ENCODE data around the gene RALGDS.

The RALGDS gene

DNA sequence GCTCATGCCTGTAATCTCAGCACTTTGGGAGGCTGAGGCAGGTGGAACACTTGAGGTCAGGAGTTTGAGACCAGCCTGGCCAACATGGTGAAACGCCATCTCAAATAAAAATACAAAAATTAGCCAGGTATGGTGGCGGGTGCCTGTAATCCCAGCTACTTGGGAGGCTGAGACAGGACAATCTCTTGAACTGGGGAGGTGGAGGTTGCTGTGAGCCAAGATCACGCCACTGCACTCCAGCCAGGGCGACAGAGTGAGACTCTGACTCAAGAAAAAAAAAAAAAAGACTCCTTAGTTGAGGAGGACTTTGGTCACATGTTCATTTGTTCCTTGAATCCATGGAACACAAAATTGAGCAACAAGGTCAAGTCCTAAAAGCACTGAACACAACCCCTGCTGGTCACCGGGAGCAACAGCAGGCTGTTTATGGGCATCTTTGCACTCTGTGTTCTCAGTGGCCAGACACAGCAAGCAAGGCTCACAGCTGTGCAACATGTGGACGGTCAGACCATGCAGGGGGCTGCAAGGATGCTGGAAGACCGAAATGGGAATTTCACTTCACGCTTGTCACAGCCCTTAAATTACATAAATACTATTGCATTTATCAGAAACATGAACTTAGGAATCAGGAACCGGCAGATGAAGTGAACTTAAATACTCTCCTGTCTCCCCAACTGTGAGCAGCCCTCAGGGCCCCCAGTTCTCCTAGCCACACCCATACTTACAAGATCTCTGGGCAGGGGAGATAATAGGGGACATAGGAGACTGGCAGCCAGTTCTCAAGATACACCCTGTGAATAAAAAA lies 39.9 kb upstream of the RALGDS start:
- TF ChIP-seq, protein P1, sequence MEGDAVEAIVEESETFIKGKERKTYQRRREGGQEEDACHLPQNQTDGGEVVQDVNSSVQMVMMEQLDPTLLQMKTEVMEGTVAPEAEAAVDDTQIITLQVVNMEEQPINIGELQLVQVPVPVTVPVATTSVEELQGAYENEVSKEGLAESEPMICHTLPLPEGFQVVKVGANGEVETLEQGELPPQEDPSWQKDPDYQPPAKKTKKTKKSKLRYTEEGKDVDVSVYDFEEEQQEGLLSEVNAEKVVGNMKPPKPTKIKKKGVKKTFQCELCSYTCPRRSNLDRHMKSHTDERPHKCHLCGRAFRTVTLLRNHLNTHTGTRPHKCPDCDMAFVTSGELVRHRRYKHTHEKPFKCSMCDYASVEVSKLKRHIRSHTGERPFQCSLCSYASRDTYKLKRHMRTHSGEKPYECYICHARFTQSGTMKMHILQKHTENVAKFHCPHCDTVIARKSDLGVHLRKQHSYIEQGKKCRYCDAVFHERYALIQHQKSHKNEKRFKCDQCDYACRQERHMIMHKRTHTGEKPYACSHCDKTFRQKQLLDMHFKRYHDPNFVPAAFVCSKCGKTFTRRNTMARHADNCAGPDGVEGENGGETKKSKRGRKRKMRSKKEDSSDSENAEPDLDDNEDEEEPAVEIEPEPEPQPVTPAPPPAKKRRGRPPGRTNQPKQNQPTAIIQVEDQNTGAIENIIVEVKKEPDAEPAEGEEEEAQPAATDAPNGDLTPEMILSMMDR (IDR thresholded peaks at IDR 0.05; ENCODE audit: insufficient read depth, low read depth, low read length, missing control alignments) = peak; percentile 79
- DNase-seq (ENCODE audit: low read depth) = peak; percentile 69
- no peak overlapping the region for H3K4me3 ChIP-seq (ENCODE audit: low read length)

DNA sequence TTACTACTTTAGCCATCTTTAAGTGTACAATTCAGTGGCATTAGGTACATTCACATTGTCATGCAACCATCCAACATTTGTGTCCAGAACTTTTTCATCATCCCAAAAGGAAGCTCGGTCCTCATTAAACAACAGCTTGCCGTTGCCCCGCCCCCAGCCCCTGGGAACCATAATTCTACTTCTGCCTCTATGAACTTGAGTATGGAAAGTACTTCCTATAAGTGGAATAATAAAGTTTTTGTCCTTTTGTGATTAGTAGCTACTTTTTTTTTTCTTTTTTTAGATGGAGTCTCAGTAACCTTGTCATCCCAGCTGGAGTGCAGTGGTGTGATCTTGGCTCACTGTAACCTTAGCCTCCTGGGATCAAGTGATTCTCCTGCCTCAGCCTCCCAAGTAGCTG lies 37.7 kb upstream of the RALGDS start:
- TF ChIP-seq, protein P1 (IDR thresholded peaks at IDR 0.05; ENCODE audit: insufficient read depth, low read depth, low read length, missing control alignments) = no peak
- no peak for DNase-seq (ENCODE audit: low read depth)
- H3K4me3 ChIP-seq (ENCODE audit: low read length) = no peak overlapping the region

DNA sequence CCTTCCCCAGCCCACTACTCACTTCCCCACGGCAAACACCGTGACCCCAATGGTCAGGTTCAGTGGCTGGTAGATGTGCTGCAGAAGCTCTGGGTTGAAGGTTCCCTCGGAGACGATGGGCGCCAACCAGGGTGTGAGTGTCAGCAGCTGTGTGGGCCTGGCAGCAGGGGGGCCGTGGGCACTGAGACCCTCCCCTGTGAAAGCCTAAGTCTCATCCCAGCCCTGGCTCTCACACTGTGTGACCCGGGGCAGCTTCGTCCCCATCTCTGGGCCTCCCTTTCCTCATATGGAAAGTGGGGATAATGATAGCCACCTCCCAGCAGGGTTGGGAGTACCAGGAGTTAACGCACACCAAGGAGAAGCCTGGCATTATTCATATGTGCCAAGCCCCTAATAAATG lies 34.1 kb upstream of the RALGDS start:
- H3K4me3 ChIP-seq (ENCODE audit: low read length) = no peak overlapping the region
- DNase-seq (ENCODE audit: low read depth) = no peak
- TF ChIP-seq, protein P1 (IDR thresholded peaks at IDR 0.05; ENCODE audit: insufficient read depth, low read depth, low read length, missing control alignments) = no peak

DNA sequence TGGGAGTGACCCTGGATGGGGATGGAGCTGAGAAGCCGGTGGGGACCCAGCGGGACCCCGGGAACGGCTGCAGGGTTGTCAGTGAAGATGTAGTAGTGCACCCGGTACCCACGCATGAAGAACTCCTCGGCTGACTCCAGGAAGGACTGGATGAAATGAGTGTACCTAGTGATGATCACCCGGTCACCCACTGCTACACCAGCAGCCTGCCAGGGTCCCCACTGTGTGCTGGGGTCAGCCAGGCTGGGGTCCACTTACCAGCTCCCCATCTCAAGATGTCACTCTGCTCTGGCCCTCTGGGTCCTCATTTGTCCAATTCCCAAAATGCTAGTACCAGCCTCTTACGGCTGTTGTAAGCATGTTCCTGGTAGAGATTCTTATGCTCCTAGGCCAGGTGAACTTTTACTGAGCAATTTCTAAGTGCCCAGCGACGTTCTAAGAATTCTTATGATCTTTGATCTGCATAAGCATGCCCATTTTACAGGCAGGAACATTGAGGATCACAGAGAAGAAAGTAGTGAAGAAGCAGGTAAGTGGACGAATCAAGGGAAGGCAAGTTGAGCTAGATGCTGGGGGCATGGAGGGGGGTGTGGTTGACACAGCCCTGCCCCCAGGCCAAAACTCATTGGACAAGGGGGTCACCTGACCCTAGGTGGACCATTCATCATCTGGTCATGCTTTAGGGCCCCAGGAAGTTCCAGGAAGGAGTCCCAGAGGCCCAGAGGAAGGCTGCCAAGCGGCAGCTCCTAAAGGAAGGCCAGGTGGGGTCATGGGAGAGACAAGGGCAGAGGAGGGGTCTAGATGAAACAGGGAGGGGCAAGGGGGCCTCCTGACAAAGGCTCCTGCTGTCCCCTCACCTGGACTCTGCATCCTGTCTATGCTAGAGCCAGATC lies 33.3 kb upstream of the RALGDS start:
- TF ChIP-seq, protein P1 (IDR thresholded peaks at IDR 0.05; ENCODE audit: insufficient read depth, low read depth, low read length, missing control alignments) = no peak
- H3K4me3 ChIP-seq (ENCODE audit: low read length) = no peak overlapping the region
- no peak for DNase-seq (ENCODE audit: low read depth)

DNA sequence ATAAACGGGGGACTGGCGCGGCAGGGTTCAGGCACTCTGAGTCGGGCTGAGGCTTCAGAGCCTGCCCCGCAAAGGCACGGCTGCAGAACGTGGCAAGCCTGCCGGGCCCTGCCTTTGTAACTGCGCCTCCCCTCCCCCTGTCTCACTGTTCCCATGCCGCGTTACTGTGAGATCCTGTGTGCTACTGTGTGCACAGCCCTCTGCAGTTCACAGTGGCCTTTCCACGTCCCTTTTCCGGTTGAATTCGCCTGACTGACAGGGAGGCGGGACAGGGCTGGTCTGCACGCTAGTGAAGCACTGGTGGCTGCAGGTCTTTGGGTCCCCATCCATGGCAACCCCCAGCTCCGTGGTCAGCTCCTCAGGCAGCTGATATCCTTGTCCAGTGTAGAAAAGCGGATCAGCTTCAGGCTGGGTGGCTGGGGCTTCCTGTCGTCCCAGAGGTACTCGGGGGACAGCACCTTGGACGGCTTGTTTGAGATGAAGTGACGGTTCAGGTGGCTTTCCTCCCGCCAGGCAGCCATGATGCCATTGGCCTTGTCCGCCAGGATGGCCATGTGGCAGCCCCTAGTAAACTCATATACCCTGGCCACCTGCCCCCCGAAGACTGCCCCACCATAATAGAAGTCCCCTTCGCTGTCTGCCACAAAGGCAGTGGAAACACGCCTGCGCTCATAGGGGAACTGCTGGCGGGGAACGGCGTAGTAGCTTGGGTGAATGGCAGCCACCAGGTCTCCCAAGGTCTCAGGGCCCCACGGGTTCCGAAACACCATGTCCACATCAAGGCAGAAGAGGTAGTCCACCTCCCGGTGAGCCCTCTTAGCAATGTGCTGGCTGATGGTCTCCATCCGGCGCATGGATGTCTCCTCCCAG lies 32.4 kb upstream of the RALGDS start:
- TF ChIP-seq, protein P1 (IDR thresholded peaks at IDR 0.05; ENCODE audit: insufficient read depth, low read depth, low read length, missing control alignments) = no peak
- no peak overlapping the region for H3K4me3 ChIP-seq (ENCODE audit: low read length)
- DNase-seq (ENCODE audit: low read depth) = no peak
